HG03066 (cell line): ENCODE measurements around the gene SPATA6L.
A peak's percentile ranks its signal among the peaks of the same experiment; 100 is the strongest.
"Not testable (repeated sequence)": the region's sequence is repeated elsewhere in the genome, so short reads cannot be mapped to it uniquely, and the experiment has no call there.

Source experiments
- ATAC-seq: cut with Tn5 transposase; IDR thresholded peaks from one replicate; pipeline ENCODE4 v1.9.1; 2021; ENCODE audit warnings: low read depth; ENCODE audit not compliant: unreplicated experiment

The SPATA6L gene

GRCh38 chr9:4640027-4640426 lies 26.3 kb downstream of the SPATA6L start:
- ATAC-seq = no peak

DNA sequence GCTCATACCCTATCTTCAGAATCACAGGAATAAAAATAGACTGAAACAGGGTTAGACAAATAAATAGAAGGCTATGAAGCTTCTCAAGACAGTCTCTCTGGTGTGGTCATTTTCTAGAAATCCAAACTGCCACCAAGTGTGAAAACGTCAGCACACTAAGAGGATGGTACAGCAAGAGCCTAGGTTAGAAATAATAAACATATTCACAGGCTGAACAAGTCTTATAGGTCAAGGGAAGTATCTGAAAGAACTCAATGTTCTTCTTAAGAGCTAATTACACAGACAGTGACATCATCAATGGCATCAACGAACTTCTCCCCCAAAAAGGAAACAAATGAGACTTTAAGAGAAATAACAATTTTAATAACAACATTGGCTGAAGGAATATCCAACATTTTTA lies 26.9 kb downstream of the SPATA6L start:
- ATAC-seq = no peak

DNA sequence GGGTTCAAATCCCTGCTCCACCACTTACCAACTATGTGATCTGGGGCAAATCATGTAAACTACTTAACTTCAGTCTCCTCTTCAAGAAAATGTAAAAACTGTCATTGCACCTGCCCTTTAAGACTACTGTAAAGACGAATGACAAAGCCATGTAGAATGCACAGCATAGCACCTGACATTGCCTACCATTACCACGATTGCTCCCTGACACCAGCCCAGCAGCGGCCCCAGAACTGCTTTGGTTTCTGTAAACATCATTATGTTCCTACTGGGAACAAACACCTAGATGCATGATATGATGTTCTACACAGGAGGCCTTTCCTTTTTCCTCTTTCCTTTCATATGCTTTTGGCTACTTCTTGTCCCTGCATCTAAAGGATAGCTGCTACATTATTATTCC lies 27.3 kb downstream of the SPATA6L start:
- ATAC-seq = no peak

DNA sequence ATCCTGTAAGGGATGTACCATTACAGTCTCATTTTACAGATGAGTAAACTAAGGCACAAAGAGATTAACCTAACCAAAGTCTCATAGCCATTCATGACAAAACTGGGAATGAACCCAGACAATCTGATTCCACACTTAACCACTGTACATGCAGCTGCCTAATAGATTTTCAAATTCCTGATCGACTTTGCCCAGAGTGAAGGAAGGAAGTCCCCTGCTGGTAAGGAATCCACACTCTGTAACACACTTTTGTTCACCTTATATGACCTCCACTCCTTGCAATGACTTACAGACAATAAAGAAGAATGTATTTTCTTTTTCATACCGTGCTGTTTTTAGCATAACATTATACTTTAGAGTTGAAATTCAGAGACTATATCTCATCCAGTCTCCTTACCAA lies 35.4 kb downstream of the SPATA6L start:
- ATAC-seq = no peak

- no peak for ATAC-seq
Observed at GRCh38 chr9:4622016-4622415, 44.3 kb downstream of the SPATA6L start.

GRCh38 chr9:4620881-4621555 lies 45.3 kb downstream of the SPATA6L start:
- no peak for ATAC-seq

- ATAC-seq = no peak
Observed at GRCh38 chr9:4620057-4620765, 46.1 kb downstream of the SPATA6L start.

DNA sequence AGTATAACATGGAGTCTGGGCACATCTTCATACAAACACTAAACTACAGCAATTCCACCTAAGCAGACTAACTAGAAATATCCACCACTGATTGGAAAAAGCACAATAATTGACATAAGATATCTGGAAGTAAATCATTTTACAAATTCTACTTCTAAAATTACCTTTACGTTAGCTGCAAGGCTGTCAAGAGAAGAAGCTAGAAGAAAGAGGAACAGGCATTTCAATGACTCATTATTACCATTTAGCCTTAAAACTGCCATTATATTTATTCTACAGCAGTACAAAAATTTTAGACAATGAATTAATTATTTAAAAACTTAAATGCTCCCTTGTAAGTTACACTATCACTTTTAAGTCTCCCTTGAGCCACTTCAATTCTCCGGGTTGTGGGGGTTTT lies 47.6 kb downstream of the SPATA6L start:
- ATAC-seq = no peak

DNA sequence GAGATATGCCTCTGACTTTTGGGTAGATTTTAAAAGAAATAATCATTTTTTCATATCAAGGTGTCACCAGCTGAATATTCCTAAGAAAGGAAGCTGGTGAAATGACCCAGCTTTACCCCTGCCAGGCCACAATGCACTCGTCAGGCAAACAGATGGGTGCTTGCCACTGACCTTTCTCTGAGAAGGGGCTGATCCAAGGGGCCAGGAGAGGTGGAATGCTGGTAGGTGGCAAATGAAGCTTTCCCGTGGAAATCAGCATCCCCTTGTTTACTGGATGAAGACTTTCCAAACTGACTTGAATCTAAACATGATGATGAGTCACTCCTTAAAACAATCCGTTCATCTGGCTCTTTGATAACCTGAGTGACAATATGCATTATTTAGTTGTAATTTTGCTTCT lies 48.5 kb downstream of the SPATA6L start:
- ATAC-seq = no peak

GRCh38 chr9:4615778-4616177 lies 50.5 kb downstream of the SPATA6L start:
- ATAC-seq = no peak

DNA sequence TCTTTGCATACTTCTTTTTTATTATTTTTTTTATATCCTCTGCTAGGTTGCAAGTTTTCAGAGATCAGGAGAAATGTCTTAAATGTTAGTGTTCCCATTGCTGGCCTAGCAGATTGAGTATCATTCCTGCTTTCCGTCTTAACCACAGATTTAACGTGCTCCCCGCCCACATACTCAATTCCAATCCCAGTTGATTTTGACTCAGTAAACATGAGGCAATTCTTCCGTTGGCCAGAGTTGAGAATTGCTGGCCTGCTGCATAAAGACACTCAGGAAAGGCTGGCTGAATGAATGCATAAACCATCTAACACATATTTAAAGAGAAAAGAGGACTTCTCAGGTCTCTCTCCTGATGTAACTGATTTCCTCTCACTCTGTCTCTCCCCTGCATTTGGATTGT lies 51.0 kb downstream of the SPATA6L start:
- no peak for ATAC-seq

DNA sequence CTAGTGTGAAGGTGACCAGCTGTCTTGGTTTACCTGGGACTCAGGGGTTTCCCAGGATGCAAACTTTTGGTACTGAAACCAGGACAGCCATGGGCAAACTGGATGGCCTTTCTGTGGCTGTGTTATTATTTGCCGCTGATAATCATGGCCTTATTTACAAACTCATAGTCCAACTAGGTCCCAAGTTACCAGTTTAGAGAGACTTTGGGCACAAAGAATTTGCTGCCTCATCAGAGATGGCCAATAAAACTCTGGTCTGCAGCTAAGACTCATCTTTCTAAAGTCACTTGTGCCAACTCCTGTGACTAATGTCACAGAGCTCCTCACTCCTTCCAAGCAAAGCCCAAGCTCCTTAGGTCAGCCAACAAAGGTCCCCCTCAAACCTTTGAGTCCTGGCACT lies 51.7 kb downstream of the SPATA6L start:
- no peak for ATAC-seq

DNA sequence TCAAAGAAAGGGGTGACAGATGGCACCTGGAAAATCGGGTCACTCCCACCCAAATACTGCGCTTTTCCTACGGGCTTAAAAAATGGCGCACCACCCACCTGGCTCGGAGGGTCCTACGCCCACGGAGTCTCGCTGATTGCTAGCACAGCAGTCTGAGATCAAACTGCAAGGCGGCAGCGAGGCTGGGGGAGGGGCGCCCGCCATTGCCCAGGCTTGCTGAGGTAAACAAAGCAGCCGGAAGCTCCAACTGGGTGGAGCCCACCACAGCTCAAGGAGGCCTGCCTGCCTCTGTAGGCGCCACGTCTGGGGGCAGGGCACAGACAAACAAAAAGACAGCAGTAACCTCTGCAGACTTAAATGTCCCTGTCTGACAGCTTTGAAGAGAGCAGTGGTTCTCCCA lies 60.2 kb downstream of the SPATA6L start:
- not testable (repeated sequence) for ATAC-seq

DNA sequence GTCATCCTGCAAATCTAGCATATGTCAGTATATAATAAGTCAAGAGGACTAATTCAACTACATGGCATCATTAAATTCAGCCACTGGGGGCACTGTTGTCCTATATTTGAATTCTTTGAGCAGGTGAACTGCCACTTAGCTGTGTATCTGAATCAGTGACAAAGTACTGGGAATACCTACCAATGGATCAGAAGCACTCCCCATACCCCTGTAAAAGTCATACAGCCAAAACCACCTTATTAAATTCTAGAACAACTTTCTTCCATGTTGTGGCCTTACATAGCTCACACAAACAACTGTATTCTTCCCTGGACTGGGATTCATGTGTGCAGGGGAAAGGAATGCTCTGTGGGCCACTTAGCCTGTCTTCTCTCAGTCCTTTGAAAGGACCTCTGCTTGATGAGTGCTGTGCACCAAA lies 61.6 kb downstream of the SPATA6L start:
- peak; percentile 81 for ATAC-seq

- no peak for ATAC-seq
Observed at GRCh38 chr9:4603830-4604229, 62.5 kb downstream of the SPATA6L start.

DNA sequence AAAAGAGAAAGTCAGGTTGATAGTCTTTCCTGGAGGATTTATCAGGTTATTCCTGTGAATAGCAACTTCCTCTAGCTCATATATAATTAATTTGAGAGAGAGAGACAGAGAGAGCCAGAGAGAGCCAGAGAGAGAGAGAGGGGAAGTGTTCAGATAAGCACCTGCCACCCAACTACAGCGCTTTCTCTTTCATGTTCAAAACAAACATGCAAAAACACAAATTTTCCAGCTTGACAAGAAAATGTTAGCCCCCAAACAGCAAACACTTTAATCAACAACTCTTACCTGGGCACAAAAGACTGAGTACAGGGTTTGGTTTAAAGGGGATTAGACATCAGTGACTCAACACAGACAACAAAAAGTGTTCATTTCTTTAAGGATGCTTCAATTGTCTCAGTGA lies 65.9 kb downstream of the SPATA6L start:
- peak; percentile 49 for ATAC-seq

GRCh38 chr9:4596165-4596922 lies 69.9 kb downstream of the SPATA6L start:
- no peak for ATAC-seq

DNA sequence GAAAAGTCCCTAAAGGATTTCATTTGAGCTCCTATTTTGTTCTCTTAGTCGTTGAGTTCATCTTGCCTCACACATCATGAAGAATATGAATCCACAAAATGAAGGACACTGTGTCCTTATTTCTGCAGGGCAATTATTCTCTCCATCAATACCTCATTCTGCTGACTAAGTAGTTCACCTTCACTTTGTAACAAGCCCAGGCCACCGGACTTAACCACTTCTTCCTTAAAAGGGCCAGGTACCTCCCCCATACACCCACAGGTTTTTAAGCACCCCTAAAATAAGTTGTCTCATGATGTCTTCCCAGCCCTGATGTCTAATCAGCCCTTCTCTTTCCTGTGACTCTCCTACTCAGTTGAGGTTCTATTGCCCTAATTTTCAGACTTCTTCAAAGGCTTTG lies 71.3 kb downstream of the SPATA6L start:
- ATAC-seq = no peak

DNA sequence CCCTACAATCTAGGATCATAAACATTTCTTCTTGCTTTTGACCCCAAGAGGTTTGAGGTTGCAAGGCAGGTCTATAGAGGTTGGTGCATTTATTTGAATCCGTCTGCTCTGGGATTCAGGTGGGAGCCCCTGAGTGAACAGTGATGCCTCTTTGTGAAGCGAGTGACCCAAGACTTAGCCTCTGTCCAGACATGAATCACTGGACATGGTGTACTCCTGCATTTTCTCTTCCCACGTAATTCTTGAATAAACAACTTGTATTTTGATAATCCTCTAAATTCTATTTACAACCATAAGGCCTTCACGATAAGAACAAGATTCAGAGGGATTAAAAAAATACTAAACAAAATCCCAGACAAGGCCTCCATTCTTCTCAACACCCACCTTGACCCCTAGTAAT lies 71.7 kb downstream of the SPATA6L start:
- no peak for ATAC-seq

DNA sequence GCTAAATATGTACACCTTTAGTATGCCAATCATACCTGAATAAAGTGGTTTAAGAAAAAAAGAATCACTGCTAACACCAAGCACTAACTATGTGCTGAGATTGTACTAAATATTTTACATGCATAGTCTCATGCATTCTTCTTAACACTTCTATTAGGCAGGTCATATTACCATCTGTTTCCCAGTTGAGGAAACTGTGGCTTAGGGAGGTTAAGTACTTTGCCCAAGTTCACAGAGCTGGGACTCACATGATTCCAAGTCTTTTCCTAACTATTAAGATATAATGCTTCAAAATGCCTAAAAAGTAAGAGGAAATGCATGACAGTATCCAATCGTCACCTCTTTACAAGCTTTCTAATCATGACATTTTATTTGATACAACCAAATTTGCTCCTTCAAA lies 73.4 kb downstream of the SPATA6L start:
- ATAC-seq = no peak

DNA sequence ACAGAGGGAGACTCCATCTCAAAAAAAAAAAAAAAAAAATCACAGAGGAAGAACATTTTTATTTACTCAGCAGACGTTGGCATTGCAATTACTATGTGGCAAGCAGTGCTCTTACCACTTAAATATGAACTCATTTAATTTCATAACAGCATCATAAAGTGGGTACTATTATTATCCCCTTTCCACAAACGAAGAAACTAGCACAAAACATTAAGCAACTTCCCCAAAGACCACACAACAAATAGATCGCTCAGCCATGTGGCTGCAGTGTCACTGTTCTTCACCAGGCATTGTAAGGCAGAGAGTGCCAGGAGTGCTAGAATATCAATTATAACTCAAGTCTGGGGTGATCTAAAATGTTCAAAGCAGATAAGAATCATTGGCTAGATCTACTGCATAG lies 74.0 kb downstream of the SPATA6L start:
- ATAC-seq = no peak

DNA sequence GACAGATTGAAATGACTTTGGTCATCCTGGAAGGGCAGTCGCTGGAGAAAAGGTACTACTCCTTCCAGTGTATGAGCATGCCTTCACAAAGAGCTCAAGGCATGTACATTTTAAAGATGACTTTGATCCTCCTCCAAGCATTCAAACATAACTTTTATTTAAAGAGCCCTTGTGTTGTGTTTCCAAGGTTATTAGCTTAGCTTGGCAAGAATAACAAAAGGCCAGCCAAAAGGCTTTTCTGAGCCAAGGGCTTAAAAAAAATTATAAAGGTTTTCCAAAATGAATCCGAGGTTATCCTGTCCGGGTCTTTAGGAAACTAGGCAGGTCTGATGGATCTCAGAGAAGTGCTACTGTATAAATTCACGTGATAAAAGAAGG lies 75.2 kb downstream of the SPATA6L start:
- ATAC-seq = no peak
